BLaER1 treated with 17β-estradiol and CSF1 and Interleukin-3, amounts not matched to agents 10 nM and 100 nM (cell line): Measurements from ENCODE around the gene POLR1A.
A peak's percentile ranks its signal among the peaks of the same experiment; 100 is the strongest.

ENCODE experiments used
- H3K27ac ChIP-seq, 11 experiments: shearing (Covaris generic); formaldehyde crosslinking; 2 replicates each; pipeline ENCODE4 v1.8.1; 2022
- H3K27me3 ChIP-seq, 11 experiments: shearing (Covaris generic); formaldehyde crosslinking; 2 replicates each; pipeline ENCODE4 v1.8.1; 2022
- H3K36me3 ChIP-seq, 11 experiments: shearing (Covaris generic); formaldehyde crosslinking; 2 replicates each; pipeline ENCODE4 v1.8.1; 2022
- H3K4me1 ChIP-seq, 10 experiments: shearing (Covaris generic); formaldehyde crosslinking; 2 replicates each; pipeline ENCODE4 v1.8.1; 2022
- H3K4me2 ChIP-seq, 11 experiments: shearing (Covaris generic); formaldehyde crosslinking; 2 replicates each; pipeline ENCODE4 v1.8.1; 2022
- H3K4me3 ChIP-seq, 10 experiments: shearing (Covaris generic); formaldehyde crosslinking; 2 replicates each; pipeline ENCODE4 v1.8.1; 2022
- H3K9ac ChIP-seq, 11 experiments: shearing (Covaris generic); formaldehyde crosslinking; 2 replicates each; pipeline ENCODE4 v1.8.1; 2022
- H3K9me3 ChIP-seq, 11 experiments: shearing (Covaris generic); formaldehyde crosslinking; replicated peaks in 1 of 11; 2 replicates each; pipeline ENCODE4 v1.8.1; 2022
- H4K20me1 ChIP-seq, 11 experiments: shearing (Covaris generic); formaldehyde crosslinking; 2 replicates each; pipeline ENCODE4 v1.8.1; 2022
- Cebpa-rat ChIP-seq, 11 experiments: shearing (Covaris generic); IDR thresholded peaks; 2 replicates each; pipeline ENCODE4 v1.8.1; 2022

Gene POLR1A

GRCh38 chr2:86011449-86011941 is 94.2 kb downstream of the POLR1A start:
- Histone ChIP-seq H4K20me1 (no peaks in the 10 kb centered on the region), H3K27ac (no peak overlapping the region), H3K4me3 (no peak overlapping the region), H3K36me3 (no peaks in the 10 kb centered on the region), H3K4me1 (peaks cover 0 to 10% (median 5%) of the 10 kb centered on the region in 10 experiments; a peak in 11 of 20 replicates), H3K27me3 (no peaks in the 10 kb centered on the region), H3K9ac (no peak overlapping the region), H3K9me3 (peaks cover 21 to 45% (median 39%) of the 10 kb centered on the region in 11 experiments), H3K4me2 (no peak overlapping the region)
- no peak for TF ChIP-seq Cebpa-rat (IDR thresholded peaks at IDR 0.05)

- Histone ChIP-seq H3K4me3 (no peak overlapping the region), H3K9ac (no peak overlapping the region), H3K27me3 (no peaks in the 10 kb centered on the region), H3K36me3 (no peaks in the 10 kb centered on the region; a peak in 1 of 22 replicates), H4K20me1 (no peaks in the 10 kb centered on the region), H3K4me2 (no peak overlapping the region), H3K4me1 (peaks cover 0 to 8% (median 4%) of the 10 kb centered on the region in 10 experiments; a peak in 5 of 20 replicates), H3K27ac (no peak overlapping the region), H3K9me3 (peaks cover 35 to 55% (median 50%) of the 10 kb centered on the region in 11 experiments)
- TF ChIP-seq Cebpa-rat (IDR thresholded peaks at IDR 0.05) = no peak
Observed at GRCh38 chr2:86010083-86010482, 95.6 kb downstream of the POLR1A start.

GRCh38 chr2:86006524-86006923 is 99.2 kb downstream of the POLR1A start:
- no peaks in the 10 kb centered on the region for H3K27me3 ChIP-seq
- H3K4me2 ChIP-seq = no peak overlapping the region
- no peak overlapping the region for H3K9ac ChIP-seq
- H4K20me1 ChIP-seq = no peaks in the 10 kb centered on the region
- no peak for TF ChIP-seq Cebpa-rat (IDR thresholded peaks at IDR 0.05)
- no peak overlapping the region for H3K4me3 ChIP-seq
- H3K36me3 ChIP-seq = no peaks in the 10 kb centered on the region; a peak in 1 of 22 replicates
- H3K9me3 ChIP-seq = peaks cover 22 to 46% (median 39%) of the 10 kb centered on the region in 11 experiments
- peaks cover 0 to 26% (median 0%) of the 10 kb centered on the region in 10 experiments; a peak in 5 of 20 replicates for H3K4me1 ChIP-seq
- no peak overlapping the region for H3K27ac ChIP-seq

- no peak for TF ChIP-seq Cebpa-rat (IDR thresholded peaks at IDR 0.05)
- Histone ChIP-seq H3K9ac (no peak overlapping the region), H3K27ac (no peak overlapping the region), H3K9me3 (peaks cover 22 to 51% (median 39%) of the 10 kb centered on the region in 11 experiments), H3K4me3 (no peak overlapping the region), H3K4me2 (peak overlapping the region in 2 of 11 experiments; percentile 50 to 63; a peak in 4 of 22 replicates), H3K27me3 (no peaks in the 10 kb centered on the region), H3K4me1 (peaks cover 14 to 50% (median 19%) of the 10 kb centered on the region in 10 experiments), H3K36me3 (no peaks in the 10 kb centered on the region; a peak in 1 of 22 replicates), H4K20me1 (no peaks in the 10 kb centered on the region)
Observed at GRCh38 chr2:86003967-86004366, 101.7 kb downstream of the POLR1A start.

- Histone ChIP-seq H3K4me3 (no peak overlapping the region), H3K9me3 (peaks cover 22 to 51% (median 38%) of the 10 kb centered on the region in 11 experiments), H3K9ac (no peak overlapping the region), H3K27ac (no peak overlapping the region), H3K4me2 (peak overlapping the region in 1 of 11 experiments; percentile 48; a peak in 2 of 22 replicates), H4K20me1 (no peaks in the 10 kb centered on the region), H3K36me3 (no peaks in the 10 kb centered on the region; a peak in 1 of 22 replicates), H3K4me1 (peaks cover 22 to 58% (median 28%) of the 10 kb centered on the region in 10 experiments), H3K27me3 (no peaks in the 10 kb centered on the region)
- TF ChIP-seq Cebpa-rat (IDR thresholded peaks at IDR 0.05) = no peak
Observed at GRCh38 chr2:86003104-86003503, 102.6 kb downstream of the POLR1A start.

GRCh38 chr2:86002375-86002774 is 103.3 kb downstream of the POLR1A start:
- TF ChIP-seq Cebpa-rat (IDR thresholded peaks at IDR 0.05) = no peak
- Histone ChIP-seq H3K27ac (no peak overlapping the region), H3K9ac (no peak overlapping the region), H3K36me3 (no peaks in the 10 kb centered on the region; a peak in 1 of 22 replicates), H3K9me3 (peaks cover 22 to 43% (median 36%) of the 10 kb centered on the region in 11 experiments), H3K4me1 (peaks cover 25 to 66% (median 32%) of the 10 kb centered on the region in 10 experiments), H4K20me1 (no peaks in the 10 kb centered on the region), H3K4me2 (no peak overlapping the region), H3K4me3 (no peak overlapping the region), H3K27me3 (no peaks in the 10 kb centered on the region)

- Histone ChIP-seq H3K27me3 (no peaks in the 10 kb centered on the region), H4K20me1 (no peaks in the 10 kb centered on the region), H3K9me3 (peaks cover 15 to 33% (median 28%) of the 10 kb centered on the region in 11 experiments), H3K9ac (no peak overlapping the region), H3K4me3 (no peak overlapping the region), H3K36me3 (no peaks in the 10 kb centered on the region; a peak in 1 of 22 replicates), H3K4me2 (peak overlapping the region in 4 of 11 experiments; percentile 90 to 95 (median 92); a peak in 6 of 22 replicates), H3K4me1 (peaks cover 34 to 76% (median 42%) of the 10 kb centered on the region in 10 experiments), H3K27ac (peak overlapping the region in 1 of 11 experiments; percentile 85; a peak in 3 of 22 replicates)
- TF ChIP-seq Cebpa-rat (IDR thresholded peaks at IDR 0.05) = no peak
Observed at GRCh38 chr2:86001326-86001725, 104.4 kb downstream of the POLR1A start.

GRCh38 chr2:86000938-86001312 is 104.8 kb downstream of the POLR1A start:
- Histone ChIP-seq H3K27me3 (no peaks in the 10 kb centered on the region), H4K20me1 (no peaks in the 10 kb centered on the region), H3K4me1 (peaks cover 37 to 80% (median 46%) of the 10 kb centered on the region in 10 experiments), H3K27ac (peak overlapping the region in 3 of 11 experiments; percentile 74 to 85 (median 81); a peak in 4 of 22 replicates), H3K9ac (no peak overlapping the region; a peak in 1 of 22 replicates), H3K4me2 (peak overlapping the region in 5 of 11 experiments; percentile 83 to 95 (median 91); a peak in 8 of 22 replicates), H3K9me3 (peaks cover 11 to 29% (median 24%) of the 10 kb centered on the region in 11 experiments), H3K36me3 (no peaks in the 10 kb centered on the region; a peak in 1 of 22 replicates), H3K4me3 (no peak overlapping the region)
- TF ChIP-seq Cebpa-rat (IDR thresholded peaks at IDR 0.05) = no peak

- peak overlapping the region in 3 of 11 experiments; percentile 57 to 69 (median 68); a peak in 5 of 22 replicates for H3K9ac ChIP-seq
- peaks cover 39 to 86% (median 51%) of the 10 kb centered on the region in 10 experiments for H3K4me1 ChIP-seq
- peaks cover 6 to 23% (median 18%) of the 10 kb centered on the region in 11 experiments for H3K9me3 ChIP-seq
- no peaks in the 10 kb centered on the region; a peak in 1 of 22 replicates for H3K36me3 ChIP-seq
- no peaks in the 10 kb centered on the region for H4K20me1 ChIP-seq
- peak overlapping the region; percentile 33 to 95 (median 79); a peak in 19 of 22 replicates for H3K4me2 ChIP-seq
- peak overlapping the region in 7 of 11 experiments; percentile 36 to 85 (median 74); a peak in 12 of 22 replicates for H3K27ac ChIP-seq
- no peak overlapping the region for H3K4me3 ChIP-seq
- TF ChIP-seq Cebpa-rat (IDR thresholded peaks at IDR 0.05) = no peak
- no peaks in the 10 kb centered on the region for H3K27me3 ChIP-seq
Observed at GRCh38 chr2:86000131-86000937, 105.4 kb downstream of the POLR1A start.
